Neural cell (in vitro differentiated cells): ENCODE results near the gene INPP5D. TPM values are rescaled to one million over a fixed set of nuclear protein-coding genes. Genes with fewer than 3 reads are reported as not detected.

Experiments
- H2AFZ ChIP-seq: fragments of 200-600, 300-800 bp; sonication (generic), shearing (Covaris generic); 2 replicates; pipeline ENCODE4 v1.6.0; 2014; ENCODE audit warnings: low read depth, mild to moderate bottlenecking, antibody characterized with exemption, low read length, moderate library complexity
- H3F3A ChIP-seq: fragments of 200-600 bp; shearing (Covaris generic); 2 replicates; pipeline ENCODE4 v1.6.1; 2016; ENCODE audit warnings: mild to moderate bottlenecking, moderate library complexity, mixed read lengths, antibody characterized with exemption, low read length; ENCODE audit not compliant: insufficient read depth, poor library complexity, severe bottlenecking
- H3K27ac ChIP-seq: fragments of 200-600, 300-800 bp; sonication (generic), shearing (Covaris generic); 2 replicates; pipeline ENCODE4 v1.5.1; 2014; ENCODE audit warnings: mild to moderate bottlenecking, low read length, moderate library complexity
- H3K27me3 ChIP-seq: fragments of 300-800, 200-600 bp; sonication (generic), shearing (Covaris generic); 2 replicates; pipeline ENCODE4 v1.6.0; 2014; ENCODE audit warnings: mild to moderate bottlenecking, low read depth, low read length, moderate library complexity; ENCODE audit not compliant: insufficient read depth
- H3K36me3 ChIP-seq: fragments of 300-800, 200-600 bp; sonication (generic), shearing (Covaris generic); 2 replicates; pipeline ENCODE4 v1.5.1; 2014; ENCODE audit warnings: mild to moderate bottlenecking, antibody characterized with exemption, low read length, moderate library complexity; ENCODE audit not compliant: insufficient read depth
- H3K4me2 ChIP-seq: fragments of 300-800, 200-600 bp; sonication (generic), shearing (Covaris generic); 2 replicates; pipeline ENCODE4 v1.6.0; 2014; ENCODE audit warnings: mild to moderate bottlenecking, low read length
- H3K4me3 ChIP-seq: fragments of 300-800, 200-600 bp; sonication (generic), shearing (Covaris generic); 2 replicates; pipeline ENCODE4 v1.5.1; 2014; ENCODE audit warnings: mild to moderate bottlenecking, low read length, moderate library complexity
- H3K79me2 ChIP-seq: fragments of 200-600 bp; shearing (Covaris generic); replicated peaks from 2 replicates; pipeline ENCODE4 v1.6.0; 2014; ENCODE audit warnings: mild to moderate bottlenecking, low read length, moderate library complexity; ENCODE audit not compliant: insufficient read depth
- H3K9ac ChIP-seq: fragments of 300-800, 200-600 bp; sonication (generic), shearing (Covaris generic); 2 replicates; pipeline ENCODE4 v1.6.1; 2016; ENCODE audit warnings: mild to moderate bottlenecking, low read length, mixed read lengths
- H3K9me2 ChIP-seq: fragments of 200-600 bp; shearing (Covaris generic); 2 replicates; pipeline ENCODE4 v1.6.1; 2016; ENCODE audit warnings: mild to moderate bottlenecking, low read length, mixed read lengths; ENCODE audit not compliant: insufficient read depth
- H3K9me3 ChIP-seq: fragments of 200-600, 300-800 bp; sonication (generic), shearing (Covaris generic); 2 replicates; pipeline ENCODE4 v1.6.1; 2016; ENCODE audit warnings: mild to moderate bottlenecking, mixed run types, low read length, moderate library complexity, mixed read lengths
- H4K20me1 ChIP-seq: fragments of 200-600 bp; shearing (Covaris generic); 2 replicates; pipeline ENCODE4 v1.6.1; 2016; ENCODE audit warnings: mild to moderate bottlenecking, mixed run types; ENCODE audit not compliant: insufficient read depth
- EP300 ChIP-seq: fragments of 450-650 bp; conservative IDR thresholded peaks from 2 replicates; pipeline ENCODE4 v1.6.1; 2014; ENCODE audit warnings: antibody characterized with exemption, mild to moderate bottlenecking, moderate library complexity; ENCODE audit not compliant: poor library complexity, severe bottlenecking
- EZH2 ChIP-seq: fragments of 200-600, 300-800 bp; shearing (Covaris generic), sonication (generic); IDR thresholded peaks from 2 replicates; pipeline ENCODE4 v1.6.1; 2014; ENCODE audit warnings: antibody characterized with exemption, low read length, borderline replicate concordance, mild to moderate bottlenecking; ENCODE audit not compliant: insufficient read depth, poor library complexity, severe bottlenecking
- MXI1 ChIP-seq: fragments of 450-650 bp; conservative IDR thresholded peaks from 2 replicates; pipeline ENCODE4 v1.6.1; 2014; ENCODE audit warnings: antibody characterized with exemption, mild to moderate bottlenecking; ENCODE audit not compliant: poor library complexity, severe bottlenecking
- POLR2AphosphoS5 ChIP-seq: IDR thresholded peaks from 2 replicates; pipeline ENCODE4 v1.6.1; 2012
- RAD21 ChIP-seq: fragments of 450-650 bp; conservative IDR thresholded peaks from 2 replicates; pipeline ENCODE4 v1.6.1; 2014; ENCODE audit warnings: antibody characterized with exemption, mild to moderate bottlenecking, moderate library complexity
- SMC3 ChIP-seq: fragments of 450-650 bp; conservative IDR thresholded peaks from 2 replicates; pipeline ENCODE4 v1.6.1; 2014; ENCODE audit warnings: antibody characterized with exemption, mild to moderate bottlenecking, moderate library complexity; ENCODE audit not compliant: poor library complexity
- TAF1 ChIP-seq: IDR thresholded peaks from 2 replicates; pipeline ENCODE4 v1.6.1; 2012; ENCODE audit warnings: low read depth
- polyA plus RNA-seq: library from polyadenylated mRNA; depleted of rRNA; stranded (reverse); fragments of >200 nt; gene quantifications from 2 replicates; pipeline ENCODE4 v1.2.3, GENCODE V29; 2014
- TF ChIP-seq, protein P1 (sequence below): fragments of 450-650 bp; IDR thresholded peaks from 2 replicates; pipeline ENCODE4 v1.5.1; 2014; ENCODE audit warnings: antibody characterized with exemption, mild to moderate bottlenecking, moderate library complexity; ENCODE audit not compliant: poor library complexity, severe bottlenecking
- TF ChIP-seq, protein P2 (sequence below): IDR thresholded peaks from 2 replicates; pipeline ENCODE4 v1.6.1; 2012; ENCODE audit warnings: borderline replicate concordance

Gene INPP5D
- polyA plus RNA-seq, 1 donor from 2014 or later = not detected

DNA sequence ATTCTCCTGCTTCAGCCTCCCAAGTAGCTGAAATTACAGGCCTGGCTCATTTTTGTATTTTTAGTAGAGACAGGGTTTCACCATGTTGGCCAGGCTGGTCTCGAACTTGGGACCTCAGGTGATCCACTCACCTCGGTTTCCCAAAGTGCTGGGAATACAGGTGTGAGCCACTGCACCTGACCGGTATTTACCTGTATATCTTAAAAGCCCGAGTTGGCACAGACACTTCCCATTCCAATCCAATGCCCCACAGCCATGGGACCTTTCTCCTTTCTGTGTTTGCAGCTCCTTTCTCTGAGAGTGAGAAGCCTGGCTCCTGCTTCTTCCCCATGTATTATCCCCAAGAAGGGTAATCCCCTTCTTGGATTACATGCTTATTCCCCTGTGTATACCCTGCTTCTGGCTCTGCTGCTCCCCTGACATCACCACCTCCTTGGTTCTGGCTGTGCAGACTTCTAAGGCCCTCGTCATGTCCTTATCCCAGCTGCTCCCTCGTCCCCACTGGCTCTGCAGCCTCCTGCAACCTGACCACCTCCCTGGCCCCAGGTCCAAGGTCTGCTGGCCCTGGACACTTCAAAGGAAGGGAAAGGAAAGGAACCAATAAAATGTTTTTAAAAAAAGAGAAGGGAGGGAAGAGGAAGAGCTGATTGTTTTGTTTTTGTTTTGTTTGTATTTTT is 52.8 kb downstream of the INPP5D start:
- Histone ChIP-seq H3K27ac (no peak overlapping the region), H2AFZ (no peak overlapping the region), H3K4me2 (no peak overlapping the region), H3K79me2 (no peaks in the 10 kb centered on the region), H3K9me3 (no peaks in the 10 kb centered on the region), H3K27me3 (no peaks in the 10 kb centered on the region), H3K9ac (no peak overlapping the region), H3K4me3 (no peak overlapping the region), H3K36me3 (no peaks in the 10 kb centered on the region), H4K20me1 (no peaks in the 10 kb centered on the region), H3K9me2 (no peaks in the 10 kb centered on the region), H3F3A (no peaks in the 10 kb centered on the region)
- TF ChIP-seq, protein P1, sequence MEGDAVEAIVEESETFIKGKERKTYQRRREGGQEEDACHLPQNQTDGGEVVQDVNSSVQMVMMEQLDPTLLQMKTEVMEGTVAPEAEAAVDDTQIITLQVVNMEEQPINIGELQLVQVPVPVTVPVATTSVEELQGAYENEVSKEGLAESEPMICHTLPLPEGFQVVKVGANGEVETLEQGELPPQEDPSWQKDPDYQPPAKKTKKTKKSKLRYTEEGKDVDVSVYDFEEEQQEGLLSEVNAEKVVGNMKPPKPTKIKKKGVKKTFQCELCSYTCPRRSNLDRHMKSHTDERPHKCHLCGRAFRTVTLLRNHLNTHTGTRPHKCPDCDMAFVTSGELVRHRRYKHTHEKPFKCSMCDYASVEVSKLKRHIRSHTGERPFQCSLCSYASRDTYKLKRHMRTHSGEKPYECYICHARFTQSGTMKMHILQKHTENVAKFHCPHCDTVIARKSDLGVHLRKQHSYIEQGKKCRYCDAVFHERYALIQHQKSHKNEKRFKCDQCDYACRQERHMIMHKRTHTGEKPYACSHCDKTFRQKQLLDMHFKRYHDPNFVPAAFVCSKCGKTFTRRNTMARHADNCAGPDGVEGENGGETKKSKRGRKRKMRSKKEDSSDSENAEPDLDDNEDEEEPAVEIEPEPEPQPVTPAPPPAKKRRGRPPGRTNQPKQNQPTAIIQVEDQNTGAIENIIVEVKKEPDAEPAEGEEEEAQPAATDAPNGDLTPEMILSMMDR = no peak
- TF ChIP-seq RAD21 (no peak), SMC3 (no peak), EZH2 (no peak), POLR2AphosphoS5 (no peak), TAF1 (no peak)
- TF ChIP-seq, protein P2, sequence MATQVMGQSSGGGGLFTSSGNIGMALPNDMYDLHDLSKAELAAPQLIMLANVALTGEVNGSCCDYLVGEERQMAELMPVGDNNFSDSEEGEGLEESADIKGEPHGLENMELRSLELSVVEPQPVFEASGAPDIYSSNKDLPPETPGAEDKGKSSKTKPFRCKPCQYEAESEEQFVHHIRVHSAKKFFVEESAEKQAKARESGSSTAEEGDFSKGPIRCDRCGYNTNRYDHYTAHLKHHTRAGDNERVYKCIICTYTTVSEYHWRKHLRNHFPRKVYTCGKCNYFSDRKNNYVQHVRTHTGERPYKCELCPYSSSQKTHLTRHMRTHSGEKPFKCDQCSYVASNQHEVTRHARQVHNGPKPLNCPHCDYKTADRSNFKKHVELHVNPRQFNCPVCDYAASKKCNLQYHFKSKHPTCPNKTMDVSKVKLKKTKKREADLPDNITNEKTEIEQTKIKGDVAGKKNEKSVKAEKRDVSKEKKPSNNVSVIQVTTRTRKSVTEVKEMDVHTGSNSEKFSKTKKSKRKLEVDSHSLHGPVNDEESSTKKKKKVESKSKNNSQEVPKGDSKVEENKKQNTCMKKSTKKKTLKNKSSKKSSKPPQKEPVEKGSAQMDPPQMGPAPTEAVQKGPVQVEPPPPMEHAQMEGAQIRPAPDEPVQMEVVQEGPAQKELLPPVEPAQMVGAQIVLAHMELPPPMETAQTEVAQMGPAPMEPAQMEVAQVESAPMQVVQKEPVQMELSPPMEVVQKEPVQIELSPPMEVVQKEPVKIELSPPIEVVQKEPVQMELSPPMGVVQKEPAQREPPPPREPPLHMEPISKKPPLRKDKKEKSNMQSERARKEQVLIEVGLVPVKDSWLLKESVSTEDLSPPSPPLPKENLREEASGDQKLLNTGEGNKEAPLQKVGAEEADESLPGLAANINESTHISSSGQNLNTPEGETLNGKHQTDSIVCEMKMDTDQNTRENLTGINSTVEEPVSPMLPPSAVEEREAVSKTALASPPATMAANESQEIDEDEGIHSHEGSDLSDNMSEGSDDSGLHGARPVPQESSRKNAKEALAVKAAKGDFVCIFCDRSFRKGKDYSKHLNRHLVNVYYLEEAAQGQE = no peak

DNA sequence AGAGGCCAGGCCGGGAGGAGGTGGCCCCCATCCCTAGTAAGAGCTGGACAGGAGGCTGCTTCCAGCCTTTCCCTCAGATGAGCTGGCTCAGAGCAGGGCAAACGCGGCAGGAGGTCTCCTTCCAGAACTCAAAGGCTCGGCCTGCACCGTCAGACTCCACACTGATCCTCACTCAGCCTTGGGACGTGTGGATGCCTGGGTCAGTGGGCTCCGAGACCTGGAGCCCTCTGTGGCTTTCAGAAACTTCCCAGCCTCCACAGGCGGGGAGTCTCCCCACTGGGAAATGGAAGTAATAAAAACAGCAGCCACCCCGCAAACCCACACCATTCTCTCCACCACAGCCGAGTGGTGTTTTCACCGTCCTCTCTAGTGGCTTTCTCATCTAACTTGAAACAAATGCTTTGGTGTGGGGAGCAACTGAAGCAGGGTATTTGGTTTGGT is 54.3 kb downstream of the INPP5D start:
- H3K9me3 ChIP-seq = no peaks in the 10 kb centered on the region
- H3K9me2 ChIP-seq = no peaks in the 10 kb centered on the region
- no peak overlapping the region for H2AFZ ChIP-seq
- TF ChIP-seq EZH2 (no peak), POLR2AphosphoS5 (no peak), MXI1 (no peak), SMC3 (no peak), RAD21 (no peak), EP300 (no peak), TAF1 (no peak)
- TF ChIP-seq, protein P2 = no peak
- TF ChIP-seq, protein P1 = no peak
- no peaks in the 10 kb centered on the region for H3K79me2 ChIP-seq
- no peak overlapping the region for H3K4me2 ChIP-seq
- H3F3A ChIP-seq = no peaks in the 10 kb centered on the region
- H3K9ac ChIP-seq = no peak overlapping the region
- no peaks in the 10 kb centered on the region for H4K20me1 ChIP-seq
- no peak overlapping the region for H3K27ac ChIP-seq
- H3K4me3 ChIP-seq = no peak overlapping the region
- H3K27me3 ChIP-seq = no peaks in the 10 kb centered on the region
- H3K36me3 ChIP-seq = no peaks in the 10 kb centered on the region
